ENCODE results near the gene PSD2.

The PSD2 gene

DNA sequence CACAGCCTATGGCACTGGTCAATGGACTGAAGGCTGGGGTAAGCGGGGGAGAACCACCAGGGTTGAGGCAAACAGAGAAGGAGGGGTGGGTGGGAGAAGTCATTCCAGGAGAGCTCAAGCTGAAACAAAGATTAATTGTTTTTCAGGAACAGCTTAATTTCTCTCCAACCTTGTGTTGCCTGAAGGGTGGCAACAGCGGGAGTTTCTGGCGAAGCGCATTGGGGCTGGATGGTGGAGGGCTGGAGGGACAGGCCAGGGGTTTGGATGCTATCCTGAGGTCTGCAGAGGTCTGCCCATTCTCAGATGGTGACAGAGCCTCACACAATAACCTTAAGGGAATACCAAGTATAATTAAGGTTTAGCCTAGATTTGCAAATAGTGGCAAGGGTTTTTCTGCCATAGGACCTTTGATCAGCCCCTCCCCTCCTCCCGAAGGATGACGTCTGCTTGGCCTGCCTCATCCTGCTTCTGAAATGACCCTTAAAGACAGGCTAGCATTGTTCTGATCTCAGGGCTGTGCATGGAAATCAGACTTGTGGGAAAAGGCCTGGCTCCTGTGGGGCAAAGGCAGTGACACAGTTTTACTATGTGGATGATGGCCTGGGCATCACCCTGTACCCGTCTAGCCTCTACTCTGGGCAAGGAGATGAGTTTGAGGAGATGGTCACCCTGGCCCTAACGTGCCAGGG lies 32.7 kb downstream of the PSD2 start:
- Histone ChIP-seq H3K27ac (no peak overlapping the region), H3K4me3 (ENCODE audit: low read depth, low read length) (no peak overlapping the region), H3K36me3 (replicated peaks) (no peaks in the 10 kb centered on the region), H3K27me3 (replicated peaks) (peaks cover 5% of the 10 kb centered on the region)
- TF ChIP-seq, protein P1, sequence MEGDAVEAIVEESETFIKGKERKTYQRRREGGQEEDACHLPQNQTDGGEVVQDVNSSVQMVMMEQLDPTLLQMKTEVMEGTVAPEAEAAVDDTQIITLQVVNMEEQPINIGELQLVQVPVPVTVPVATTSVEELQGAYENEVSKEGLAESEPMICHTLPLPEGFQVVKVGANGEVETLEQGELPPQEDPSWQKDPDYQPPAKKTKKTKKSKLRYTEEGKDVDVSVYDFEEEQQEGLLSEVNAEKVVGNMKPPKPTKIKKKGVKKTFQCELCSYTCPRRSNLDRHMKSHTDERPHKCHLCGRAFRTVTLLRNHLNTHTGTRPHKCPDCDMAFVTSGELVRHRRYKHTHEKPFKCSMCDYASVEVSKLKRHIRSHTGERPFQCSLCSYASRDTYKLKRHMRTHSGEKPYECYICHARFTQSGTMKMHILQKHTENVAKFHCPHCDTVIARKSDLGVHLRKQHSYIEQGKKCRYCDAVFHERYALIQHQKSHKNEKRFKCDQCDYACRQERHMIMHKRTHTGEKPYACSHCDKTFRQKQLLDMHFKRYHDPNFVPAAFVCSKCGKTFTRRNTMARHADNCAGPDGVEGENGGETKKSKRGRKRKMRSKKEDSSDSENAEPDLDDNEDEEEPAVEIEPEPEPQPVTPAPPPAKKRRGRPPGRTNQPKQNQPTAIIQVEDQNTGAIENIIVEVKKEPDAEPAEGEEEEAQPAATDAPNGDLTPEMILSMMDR (IDR thresholded peaks at IDR 0.05; ENCODE audit: low read depth, low read length, missing control alignments) = no peak
- in situ Hi-C loops (cut with HindIII; ENCODE audit: low pct_ligation_motif_present, low sequenced_read_pairs) = no loop called here
- no peak for DNase-seq

GRCh38 chr5:139829471-139829870 lies 33.9 kb downstream of the PSD2 start:
- DNase-seq = no peak
- H3K4me3 ChIP-seq (ENCODE audit: low read depth, low read length) = no peak overlapping the region
- peaks cover 8% of the 10 kb centered on the region for H3K27me3 ChIP-seq (replicated peaks)
- H3K36me3 ChIP-seq (replicated peaks) = no peaks in the 10 kb centered on the region
- TF ChIP-seq, protein P1 (IDR thresholded peaks at IDR 0.05; ENCODE audit: low read depth, low read length, missing control alignments) = no peak
- in situ Hi-C loops (cut with HindIII; ENCODE audit: low pct_ligation_motif_present, low sequenced_read_pairs) = no loop called here
- no peak overlapping the region for H3K27ac ChIP-seq

GRCh38 chr5:139831624-139832023 lies 36.0 kb downstream of the PSD2 start:
- Histone ChIP-seq H3K4me3 (ENCODE audit: low read depth, low read length) (no peak overlapping the region), H3K36me3 (replicated peaks) (no peaks in the 10 kb centered on the region), H3K27me3 (replicated peaks) (peaks cover 8% of the 10 kb centered on the region), H3K27ac (no peak overlapping the region)
- TF ChIP-seq, protein P1 (IDR thresholded peaks at IDR 0.05; ENCODE audit: low read depth, low read length, missing control alignments) = no peak
- in situ Hi-C loops (cut with HindIII; ENCODE audit: low pct_ligation_motif_present, low sequenced_read_pairs) = no loop called here
- DNase-seq = no peak

- in situ Hi-C loops (cut with HindIII; ENCODE audit: low pct_ligation_motif_present, low sequenced_read_pairs) = no loop called here
- DNase-seq = no peak
- H3K4me3 ChIP-seq (ENCODE audit: low read depth, low read length) = no peak overlapping the region
- no peak overlapping the region for H3K27ac ChIP-seq
- H3K36me3 ChIP-seq (replicated peaks) = no peaks in the 10 kb centered on the region
- TF ChIP-seq, protein P1 (IDR thresholded peaks at IDR 0.05; ENCODE audit: low read depth, low read length, missing control alignments) = no peak
- peaks cover 8% of the 10 kb centered on the region for H3K27me3 ChIP-seq (replicated peaks)
Observed at GRCh38 chr5:139833525-139833924, 37.9 kb downstream of the PSD2 start.

- TF ChIP-seq, protein P1 (IDR thresholded peaks at IDR 0.05; ENCODE audit: low read depth, low read length, missing control alignments) = no peak
- H3K36me3 ChIP-seq (replicated peaks) = no peaks in the 10 kb centered on the region
- no peak overlapping the region for H3K4me3 ChIP-seq (ENCODE audit: low read depth, low read length)
- no peak for DNase-seq
- peaks cover 8% of the 10 kb centered on the region for H3K27me3 ChIP-seq (replicated peaks)
- in situ Hi-C loops (cut with HindIII; ENCODE audit: low pct_ligation_motif_present, low sequenced_read_pairs) = no loop called here
- no peak overlapping the region for H3K27ac ChIP-seq
Observed at GRCh38 chr5:139835656-139836055, 40.0 kb downstream of the PSD2 start.

Data from brain microvascular endothelial cell (primary cell).